ENCODE measurements around the gene SCGB3A2. TPM values are rescaled to one million over a fixed set of nuclear protein-coding genes. Genes with fewer than 3 reads are reported as not detected.
"Not testable (repeated sequence)": the region's sequence is repeated elsewhere in the genome, so short reads cannot be mapped to it uniquely, and the experiment has no call there.

The SCGB3A2 gene
- total and polyA plus RNA-seq, 12 donors = 0.69 to 0.79 (median 0.71) TPM; not detected in 9

DNA sequence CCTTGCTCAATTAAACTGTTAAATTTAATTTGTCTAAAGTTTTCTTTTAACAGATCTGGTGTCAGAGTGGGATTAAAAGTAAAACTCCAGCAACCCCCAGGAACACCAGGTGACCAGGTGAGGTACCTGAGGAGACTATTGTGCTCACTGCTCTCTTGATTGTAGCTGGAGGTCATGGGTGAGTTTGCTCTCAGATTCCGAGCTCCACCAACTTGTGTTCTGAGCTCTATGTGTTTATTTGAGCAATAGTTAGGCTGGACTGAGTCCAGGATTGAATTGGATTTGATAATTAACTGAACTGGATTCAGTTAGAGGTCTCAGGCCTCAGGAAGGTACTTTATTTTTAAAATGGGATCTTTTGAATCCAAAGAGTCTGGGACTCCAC is 17.9 kb upstream of the SCGB3A2 start:
- H3K4me1 ChIP-seq (replicated peaks in 1 of 2) = no peaks in the 10 kb centered on the region
- H3K4me3 ChIP-seq = no peak overlapping the region
- H3K9me3 ChIP-seq (replicated peaks in 1 of 3) = no peaks in the 10 kb centered on the region
- H3K27me3 ChIP-seq = no peaks in the 10 kb centered on the region
- no peak for DNase-seq
- WGBS, 4 donors = 89 to 95% (median 91%) methylated on average over 1 of the region's 1 CpG
- intact Hi-C loops (cut with DNase I) = no loop called here
- TF ChIP-seq POLR2A (IDR thresholded peaks at IDR 0.05) (no peak), CTCF (IDR thresholded peaks at IDR 0.05) (no peak)
- H3K27ac ChIP-seq = no peak overlapping the region
- H3K36me3 ChIP-seq (replicated peaks in 1 of 2) = no peaks in the 10 kb centered on the region

DNA sequence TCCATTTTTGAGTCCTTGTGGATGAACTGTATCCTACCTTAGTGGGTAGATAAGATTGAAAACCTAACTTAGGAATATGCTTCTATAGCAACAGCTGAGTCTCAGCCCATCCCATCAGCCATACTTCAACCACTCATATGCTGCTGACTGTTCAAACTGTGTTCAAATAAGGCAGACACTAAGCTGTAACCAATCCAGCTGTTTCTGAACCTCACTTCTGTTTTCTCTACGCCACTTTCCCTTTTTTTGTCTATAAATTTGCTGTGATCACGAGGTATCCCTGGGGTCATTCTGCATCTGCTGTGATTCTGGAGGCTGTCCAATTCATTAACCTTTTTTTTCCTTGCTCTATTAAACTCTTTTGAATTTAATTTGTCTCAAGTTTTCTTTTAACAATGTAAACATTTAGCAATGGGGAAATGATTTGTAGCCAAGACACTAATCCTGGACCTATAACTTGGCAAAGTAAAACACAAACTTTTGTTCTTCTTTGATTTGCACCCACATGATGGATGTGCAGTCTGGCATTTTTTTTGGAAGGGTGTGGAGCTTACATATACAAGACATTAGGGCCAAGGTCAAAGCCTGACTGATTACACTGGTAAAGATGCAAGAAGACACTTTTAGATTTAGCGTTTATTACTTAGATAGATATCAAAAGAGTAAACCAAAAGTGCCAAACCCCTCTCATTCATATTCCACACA is 14.9 kb upstream of the SCGB3A2 start:
- TF ChIP-seq POLR2A (IDR thresholded peaks at IDR 0.05) = no peak
- no peak for TF ChIP-seq CTCF (IDR thresholded peaks at IDR 0.05)
- intact Hi-C loops (cut with DNase I) = no loop called here
- 24 to 61% (median 38%) methylated on average over 3 of the region's 3 CpGs for WGBS, 4 donors

GRCh38 chr5:147869112-147869511 is 9.4 kb upstream of the SCGB3A2 start:
- TF ChIP-seq CTCF (IDR thresholded peaks at IDR 0.05) (no peak), POLR2A (IDR thresholded peaks at IDR 0.05) (no peak)
- Histone ChIP-seq H3K27ac (no peak overlapping the region), H3K4me1 (replicated peaks in 1 of 2) (no peaks in the 10 kb centered on the region), H3K4me3 (no peak overlapping the region), H3K27me3 (no peaks in the 10 kb centered on the region), H3K9me3 (replicated peaks in 1 of 3) (no peaks in the 10 kb centered on the region), H3K36me3 (replicated peaks in 1 of 2) (no peaks in the 10 kb centered on the region)
- WGBS, 4 donors = 51 to 63% (median 56%) methylated on average over 4 of the region's 4 CpGs
- intact Hi-C loops (cut with DNase I) = no loop called here
- DNase-seq = no peak

More for the DNA sequence above, 14.9 kb upstream of the SCGB3A2 start:
- Histone ChIP-seq H3K27ac (no peak overlapping the region), H3K4me1 (replicated peaks in 1 of 2) (no peaks in the 10 kb centered on the region), H3K9me3 (replicated peaks in 1 of 3) (no peaks in the 10 kb centered on the region), H3K27me3 (no peaks in the 10 kb centered on the region), H3K36me3 (replicated peaks in 1 of 2) (no peaks in the 10 kb centered on the region), H3K4me3 (no peak overlapping the region)
- DNase-seq = no peak

- H3K27me3 ChIP-seq; H3K9me3 ChIP-seq (replicated peaks in 1 of 3); H3K4me3 ChIP-seq; DNase-seq; intact Hi-C loops (cut with DNase I); H3K4me1 ChIP-seq (replicated peaks in 1 of 2); H3K36me3 ChIP-seq (replicated peaks in 1 of 2); H3K27ac ChIP-seq: not testable (repeated sequence)
- WGBS, 4 donors = 68 to 73% (median 72%) methylated on average over 6 of the region's 6 CpGs
Observed at GRCh38 chr5:147869892-147870291, 8.6 kb upstream of the SCGB3A2 start.

- not testable (repeated sequence) for H3K4me3 ChIP-seq
Observed at GRCh38 chr5:147871980-147872549, 6.4 kb upstream of the SCGB3A2 start.

DNA sequence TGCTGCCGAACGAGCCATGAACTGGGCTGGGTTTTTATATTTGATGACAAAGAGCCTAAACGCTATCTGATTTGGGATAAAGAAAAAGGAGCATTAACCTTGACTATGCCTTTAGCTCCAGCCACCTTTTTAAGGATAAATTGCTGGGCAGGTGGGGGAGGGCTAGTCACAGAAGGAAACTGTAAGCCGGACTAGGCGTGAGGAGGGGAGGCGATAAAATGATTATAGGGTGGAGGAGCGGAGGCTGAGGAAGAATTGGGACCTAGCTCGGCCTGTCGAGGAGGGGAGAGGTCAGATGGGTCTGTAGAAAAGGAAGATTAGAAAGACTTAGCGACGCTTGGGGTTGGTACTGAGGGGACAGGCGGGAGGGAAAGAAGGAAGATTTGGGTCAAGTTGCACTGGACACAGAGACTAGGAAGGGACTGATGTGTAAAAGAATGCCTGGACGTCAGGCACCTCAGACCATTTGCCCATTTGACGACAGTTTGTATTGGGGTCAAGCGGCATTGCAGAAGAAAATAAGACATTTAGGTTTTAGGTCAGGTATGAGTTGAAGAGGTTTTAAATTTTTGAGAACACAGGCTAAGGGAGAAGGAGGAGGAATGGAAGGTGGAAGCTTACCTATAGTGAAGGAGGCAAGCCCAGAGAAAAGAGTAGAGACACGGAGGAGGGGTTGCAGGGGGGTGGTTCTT is 5.6 kb upstream of the SCGB3A2 start:
- DNase-seq; H3K27ac ChIP-seq; H3K4me3 ChIP-seq; H3K4me1 ChIP-seq (replicated peaks in 1 of 2); H3K27me3 ChIP-seq; H3K36me3 ChIP-seq (replicated peaks in 1 of 2); intact Hi-C loops (cut with DNase I); H3K9me3 ChIP-seq (replicated peaks in 1 of 3): not testable (repeated sequence)
- WGBS, 4 donors = 80 to 88% (median 87%) methylated on average over 16 of the region's 16 CpGs

More at GRCh38 chr5:147871980-147872549, 6.4 kb upstream of the SCGB3A2 start:
- H3K4me1 ChIP-seq (replicated peaks in 1 of 2); H3K27me3 ChIP-seq; H3K27ac ChIP-seq; intact Hi-C loops (cut with DNase I); DNase-seq; H3K9me3 ChIP-seq (replicated peaks in 1 of 3); H3K36me3 ChIP-seq (replicated peaks in 1 of 2): not testable (repeated sequence)
- WGBS, 4 donors = 93 to 97% (median 94%) methylated on average over 17 to 18 of the region's 18 CpGs

DNA sequence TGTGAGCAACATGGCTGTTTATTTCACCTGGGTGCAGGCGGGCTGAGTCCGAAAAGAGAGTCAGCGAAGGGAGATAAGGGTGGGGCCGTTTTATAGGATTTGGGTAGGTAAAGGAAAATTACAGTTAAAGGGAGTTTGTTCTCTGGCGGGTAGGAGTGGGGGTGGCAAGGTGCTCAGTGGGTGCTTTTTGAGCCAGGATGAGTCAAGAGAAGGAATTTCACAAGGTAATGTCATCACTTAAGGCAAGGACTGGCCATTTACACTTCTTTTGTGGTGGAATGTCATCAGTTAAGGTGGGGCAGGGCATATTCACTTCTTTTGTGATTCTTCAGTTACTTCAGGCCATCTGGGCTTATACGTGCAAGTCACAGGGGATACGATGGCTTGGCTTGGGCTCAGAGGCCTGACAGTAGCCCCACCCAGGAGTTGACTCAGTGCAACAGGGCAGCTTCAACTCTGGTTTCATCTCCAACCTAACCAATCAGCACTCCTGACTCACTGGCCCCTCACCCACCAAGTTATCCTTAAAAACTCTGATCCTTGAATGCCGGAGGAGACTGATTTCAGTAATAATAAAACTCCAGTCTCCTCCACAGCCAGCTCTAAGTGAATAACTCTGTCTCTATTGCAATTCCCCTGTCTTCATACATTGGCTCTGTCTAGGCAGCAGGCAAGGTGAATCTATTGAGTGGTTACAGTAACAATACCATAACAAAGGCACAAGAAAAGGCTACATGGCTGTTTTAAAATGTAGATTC is 4.2 kb upstream of the SCGB3A2 start:
- H3K27ac ChIP-seq; H3K9me3 ChIP-seq (replicated peaks in 1 of 3); H3K4me3 ChIP-seq; H3K36me3 ChIP-seq (replicated peaks in 1 of 2); intact Hi-C loops (cut with DNase I); H3K27me3 ChIP-seq; H3K4me1 ChIP-seq (replicated peaks in 1 of 2); DNase-seq: not testable (repeated sequence)
- WGBS, 4 donors = 76 to 91% (median 79%) methylated on average over 5 to 8 of the region's 8 CpGs

Measured in adrenal gland (tissue), 12 donors.